Prostate gland (tissue), 2 donors: ENCODE results near the gene NDUFA13.

Experiments used
- POLR2A ChIP-seq: fragments of 450-650 bp; IDR thresholded peaks from one replicate; pipeline ENCODE4 v1.6.1; 2016; ENCODE audit warnings: antibody characterized with exemption, mild to moderate bottlenecking
- POLR2AphosphoS5 ChIP-seq: sonication (generic); formaldehyde crosslinking; IDR thresholded peaks from one replicate; pipeline ENCODE4 v1.6.1; 2017; ENCODE audit warnings: antibody characterized with exemption
- TF ChIP-seq, protein P1 (sequence below), 4 experiments: fragments of 200-600 bp in 2 of 4; fragments of 450-650 bp in 2 of 4; sonication (generic) in 2 of 4; IDR thresholded peaks; 1 replicate in 3 of 4; 2 replicates in 1 of 4; pipeline ENCODE4 v1.5.1; 2016 to 2019; ENCODE audit warnings: antibody characterized with exemption in 4 of 4, mild to moderate bottlenecking in 2 of 4, moderate library complexity in 2 of 4

DNA sequence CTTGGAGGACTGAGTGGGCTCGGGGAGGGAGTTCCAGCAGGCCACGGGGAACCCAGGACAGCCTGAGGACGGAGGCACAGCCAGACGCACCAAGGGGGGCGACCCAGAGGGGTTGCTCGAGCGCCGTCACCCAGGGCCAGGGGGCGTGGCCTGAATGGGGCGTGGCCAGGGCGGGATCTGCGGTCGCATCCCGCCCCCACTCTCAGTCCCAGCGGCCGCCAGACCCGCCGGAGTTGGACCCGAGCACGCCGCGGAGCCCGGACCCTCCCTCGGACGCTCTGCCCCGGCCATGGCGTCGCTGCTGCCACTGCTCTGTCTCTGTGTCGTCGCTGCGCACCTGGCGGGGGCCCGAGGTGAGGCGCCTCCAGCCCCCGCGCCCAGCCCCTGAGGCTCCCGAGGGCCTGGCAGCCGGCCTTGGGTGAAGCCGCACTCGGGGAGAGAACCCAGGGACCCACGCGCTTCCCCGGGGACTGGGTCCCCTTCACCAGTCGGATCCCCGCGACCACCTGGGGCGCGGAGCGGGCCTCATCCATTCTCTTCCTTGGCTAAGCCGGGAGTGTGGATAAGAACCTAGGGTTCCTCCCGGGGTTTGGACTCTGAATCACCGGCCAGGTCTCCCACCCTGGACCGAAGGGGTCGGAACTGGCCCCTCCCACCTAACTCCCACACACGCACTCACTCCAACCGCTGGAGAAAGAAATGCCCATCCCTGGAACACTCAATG is 22.2 kb downstream of the NDUFA13 start, which contains the start of gene CILP2:
- TF ChIP-seq, protein P1, sequence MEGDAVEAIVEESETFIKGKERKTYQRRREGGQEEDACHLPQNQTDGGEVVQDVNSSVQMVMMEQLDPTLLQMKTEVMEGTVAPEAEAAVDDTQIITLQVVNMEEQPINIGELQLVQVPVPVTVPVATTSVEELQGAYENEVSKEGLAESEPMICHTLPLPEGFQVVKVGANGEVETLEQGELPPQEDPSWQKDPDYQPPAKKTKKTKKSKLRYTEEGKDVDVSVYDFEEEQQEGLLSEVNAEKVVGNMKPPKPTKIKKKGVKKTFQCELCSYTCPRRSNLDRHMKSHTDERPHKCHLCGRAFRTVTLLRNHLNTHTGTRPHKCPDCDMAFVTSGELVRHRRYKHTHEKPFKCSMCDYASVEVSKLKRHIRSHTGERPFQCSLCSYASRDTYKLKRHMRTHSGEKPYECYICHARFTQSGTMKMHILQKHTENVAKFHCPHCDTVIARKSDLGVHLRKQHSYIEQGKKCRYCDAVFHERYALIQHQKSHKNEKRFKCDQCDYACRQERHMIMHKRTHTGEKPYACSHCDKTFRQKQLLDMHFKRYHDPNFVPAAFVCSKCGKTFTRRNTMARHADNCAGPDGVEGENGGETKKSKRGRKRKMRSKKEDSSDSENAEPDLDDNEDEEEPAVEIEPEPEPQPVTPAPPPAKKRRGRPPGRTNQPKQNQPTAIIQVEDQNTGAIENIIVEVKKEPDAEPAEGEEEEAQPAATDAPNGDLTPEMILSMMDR (IDR thresholded peaks at IDR 0.05) = no peak
- TF ChIP-seq POLR2AphosphoS5 = no peak
- no peak for TF ChIP-seq POLR2A
